Measurements from ENCODE around the gene EVC. TPM values are rescaled to one million over a fixed set of nuclear protein-coding genes. Genes with fewer than 3 reads are reported as not detected.

EVC gene
- total RNA-seq, 1 donor, result 69.1 TPM

DNA sequence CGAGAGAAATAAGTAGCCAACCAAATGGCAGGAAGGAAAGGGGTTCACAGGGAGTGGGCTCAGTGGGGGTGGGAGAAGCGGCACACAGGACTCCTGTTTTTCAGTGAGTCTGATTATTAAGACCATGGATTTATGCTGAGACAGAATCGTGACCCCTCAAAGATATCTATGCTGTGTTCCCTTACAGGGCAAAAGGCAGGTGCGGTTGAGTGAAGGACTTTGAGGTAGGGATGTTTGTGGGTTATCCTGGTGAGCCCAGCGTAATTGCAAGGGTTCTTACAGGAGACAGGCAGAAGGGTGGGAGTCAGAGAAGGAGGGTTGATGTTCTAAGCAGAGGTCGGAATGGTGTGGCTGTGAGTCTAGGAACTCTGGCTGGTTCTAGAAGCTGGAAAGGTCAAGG is 73.0 kb downstream of the EVC start:
- no peak for DNase-seq (ENCODE audit: insufficient read length, low spot score, missing footprints)
- Histone ChIP-seq H2AFZ (ENCODE audit: low read length) (no peak overlapping the region), H4K20me1 (ENCODE audit: insufficient read depth, low read length) (peaks cover 23% of the 10 kb centered on the region), H3K4me1 (ENCODE audit: insufficient read depth, low read length) (peaks cover 13% of the 10 kb centered on the region), H3K9me3 (ENCODE audit: low read depth, low read length) (no peaks in the 10 kb centered on the region), H3K4me3 (ENCODE audit: insufficient read depth, low read length) (no peak overlapping the region), H3K27ac (ENCODE audit: low read depth, low read length) (no peak overlapping the region), H3K36me3 (ENCODE audit: insufficient read depth, low read length) (peaks cover 50% of the 10 kb centered on the region), H3K27me3 (ENCODE audit: insufficient read depth, low read length) (no peaks in the 10 kb centered on the region), H3K4me2 (ENCODE audit: insufficient read depth, low read length) (no peak overlapping the region), H3K79me2 (ENCODE audit: insufficient read depth, low read length) (peaks cover 12% of the 10 kb centered on the region)
- TF ChIP-seq, protein P1, sequence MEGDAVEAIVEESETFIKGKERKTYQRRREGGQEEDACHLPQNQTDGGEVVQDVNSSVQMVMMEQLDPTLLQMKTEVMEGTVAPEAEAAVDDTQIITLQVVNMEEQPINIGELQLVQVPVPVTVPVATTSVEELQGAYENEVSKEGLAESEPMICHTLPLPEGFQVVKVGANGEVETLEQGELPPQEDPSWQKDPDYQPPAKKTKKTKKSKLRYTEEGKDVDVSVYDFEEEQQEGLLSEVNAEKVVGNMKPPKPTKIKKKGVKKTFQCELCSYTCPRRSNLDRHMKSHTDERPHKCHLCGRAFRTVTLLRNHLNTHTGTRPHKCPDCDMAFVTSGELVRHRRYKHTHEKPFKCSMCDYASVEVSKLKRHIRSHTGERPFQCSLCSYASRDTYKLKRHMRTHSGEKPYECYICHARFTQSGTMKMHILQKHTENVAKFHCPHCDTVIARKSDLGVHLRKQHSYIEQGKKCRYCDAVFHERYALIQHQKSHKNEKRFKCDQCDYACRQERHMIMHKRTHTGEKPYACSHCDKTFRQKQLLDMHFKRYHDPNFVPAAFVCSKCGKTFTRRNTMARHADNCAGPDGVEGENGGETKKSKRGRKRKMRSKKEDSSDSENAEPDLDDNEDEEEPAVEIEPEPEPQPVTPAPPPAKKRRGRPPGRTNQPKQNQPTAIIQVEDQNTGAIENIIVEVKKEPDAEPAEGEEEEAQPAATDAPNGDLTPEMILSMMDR (IDR thresholded peaks at IDR 0.05; ENCODE audit: extremely low read depth, low read depth, low read length), result no peak

DNA sequence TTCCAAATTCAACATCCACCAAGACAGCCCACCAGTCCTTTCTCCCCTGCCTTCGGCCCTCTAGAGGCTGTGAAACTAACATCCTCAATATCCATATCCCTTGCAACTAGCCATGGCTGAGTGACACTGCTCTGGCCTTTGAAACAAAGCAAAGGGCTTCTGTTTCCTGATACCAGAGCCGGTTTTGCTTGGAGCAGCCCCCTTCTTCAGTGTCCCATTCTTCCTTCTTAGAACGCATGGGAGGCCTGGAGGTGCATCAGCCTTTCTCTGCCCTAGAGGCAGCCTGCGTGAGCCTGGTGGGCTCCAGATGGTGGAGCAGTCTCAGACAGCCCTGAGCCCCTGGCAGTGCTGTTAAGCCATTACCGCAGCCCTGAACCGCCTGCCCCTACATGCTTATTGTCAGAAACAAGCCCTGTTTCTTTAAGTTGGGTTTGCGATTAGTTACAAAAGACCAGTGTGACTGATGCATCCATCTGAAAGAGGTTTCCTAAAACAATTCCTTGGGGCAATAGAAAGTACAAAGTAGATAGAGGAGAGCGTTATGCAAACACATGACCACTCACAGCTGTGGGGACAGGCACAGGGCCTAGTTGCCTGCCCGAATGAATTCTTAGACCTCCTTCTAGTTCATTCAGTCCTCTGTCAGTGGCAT is 74.1 kb downstream of the EVC start:
- Histone ChIP-seq H3K27me3 (ENCODE audit: insufficient read depth, low read length) (no peaks in the 10 kb centered on the region), H3K79me2 (ENCODE audit: insufficient read depth, low read length) (peaks cover 10% of the 10 kb centered on the region), H3K9me3 (ENCODE audit: low read depth, low read length) (no peaks in the 10 kb centered on the region), H3K27ac (ENCODE audit: low read depth, low read length) (peak overlapping the region; percentile 84), H3K4me2 (ENCODE audit: insufficient read depth, low read length) (peak overlapping the region; percentile 3), H3K36me3 (ENCODE audit: insufficient read depth, low read length) (peaks cover 57% of the 10 kb centered on the region), H3K4me1 (ENCODE audit: insufficient read depth, low read length) (peaks cover 13% of the 10 kb centered on the region), H3K4me3 (ENCODE audit: insufficient read depth, low read length) (no peak overlapping the region), H2AFZ (ENCODE audit: low read length) (no peak overlapping the region), H4K20me1 (ENCODE audit: insufficient read depth, low read length) (peaks cover 30% of the 10 kb centered on the region)
- DNase-seq (ENCODE audit: insufficient read length, low spot score, missing footprints), result no peak
- TF ChIP-seq, protein P1 (IDR thresholded peaks at IDR 0.05; ENCODE audit: extremely low read depth, low read depth, low read length), result peak; percentile 17

DNA sequence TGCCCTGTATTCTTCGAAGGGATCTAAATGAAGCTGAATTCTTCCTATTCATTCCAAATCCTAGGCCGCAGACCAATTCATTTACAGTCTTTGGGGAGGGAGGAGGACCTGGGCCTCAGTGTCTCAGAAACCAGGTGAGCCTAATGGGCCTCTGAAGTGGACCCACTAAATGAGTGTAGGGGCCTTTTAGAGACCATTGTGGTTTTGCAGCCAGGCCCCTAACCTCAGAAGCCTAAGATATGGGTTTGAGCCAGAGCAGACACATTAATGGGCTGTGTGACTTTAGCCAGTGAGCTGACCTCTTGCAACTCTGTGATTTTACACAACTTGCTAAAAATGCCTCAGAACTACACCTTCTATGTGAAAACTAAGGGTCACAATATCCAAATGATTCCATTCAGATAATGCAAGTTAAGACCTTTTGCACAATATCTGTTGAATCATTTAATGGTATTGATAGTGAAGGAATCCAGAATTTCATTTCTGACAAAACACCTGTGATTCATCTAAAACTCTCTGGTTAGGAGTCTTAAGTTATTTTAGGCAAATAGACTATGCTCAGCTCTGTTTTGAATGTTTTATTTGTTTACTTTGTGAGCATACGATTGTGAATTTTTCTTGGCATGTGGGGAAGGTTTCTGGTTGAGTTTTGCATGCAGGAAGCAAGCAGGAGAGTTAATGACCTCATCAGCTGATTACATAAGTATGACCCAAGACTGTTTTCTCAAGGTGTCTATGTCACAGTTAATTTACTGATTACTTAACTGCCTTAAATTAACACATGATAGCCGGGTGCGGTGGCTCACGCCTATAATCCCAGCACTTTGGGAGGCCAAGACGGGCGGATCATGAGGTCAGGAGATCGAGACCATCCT is 75.0 kb downstream of the EVC start:
- Histone ChIP-seq H3K36me3 (ENCODE audit: insufficient read depth, low read length) (peaks cover 51% of the 10 kb centered on the region), H2AFZ (ENCODE audit: low read length) (no peak overlapping the region), H3K4me3 (ENCODE audit: insufficient read depth, low read length) (no peak overlapping the region), H3K27me3 (ENCODE audit: insufficient read depth, low read length) (no peaks in the 10 kb centered on the region), H4K20me1 (ENCODE audit: insufficient read depth, low read length) (peaks cover 26% of the 10 kb centered on the region), H3K27ac (ENCODE audit: low read depth, low read length) (peak overlapping the region; percentile 84), H3K79me2 (ENCODE audit: insufficient read depth, low read length) (peaks cover 1% of the 10 kb centered on the region), H3K9me3 (ENCODE audit: low read depth, low read length) (no peaks in the 10 kb centered on the region), H3K4me2 (ENCODE audit: insufficient read depth, low read length) (peak overlapping the region; percentile 3), H3K4me1 (ENCODE audit: insufficient read depth, low read length) (peaks cover 13% of the 10 kb centered on the region)
- DNase-seq (ENCODE audit: insufficient read length, low spot score, missing footprints), result peak; percentile 87
- TF ChIP-seq, protein P1 (IDR thresholded peaks at IDR 0.05; ENCODE audit: extremely low read depth, low read depth, low read length), result no peak

DNA sequence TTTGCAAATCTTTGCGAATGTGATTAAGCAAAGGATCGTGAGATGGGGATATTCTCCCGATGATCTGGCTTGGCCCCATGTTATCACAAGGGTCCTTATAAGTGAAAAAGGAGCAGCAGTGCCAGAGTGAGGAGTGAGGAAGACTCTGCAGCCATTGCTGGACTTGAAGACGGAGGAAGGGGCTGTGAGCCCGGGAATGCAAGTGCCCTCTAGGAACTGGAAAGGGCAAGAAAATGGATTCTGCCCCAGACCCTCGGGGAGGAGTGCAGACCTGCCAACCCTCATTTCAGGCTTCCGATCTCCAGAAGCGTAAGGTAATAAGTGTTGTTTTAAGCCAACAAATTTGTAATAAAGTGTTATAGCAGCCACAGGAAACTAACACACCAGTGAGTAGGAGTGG is 76.3 kb downstream of the EVC start:
- H3K4me3 ChIP-seq (ENCODE audit: insufficient read depth, low read length), result no peak overlapping the region
- H3K36me3 ChIP-seq (ENCODE audit: insufficient read depth, low read length), result peaks cover 54% of the 10 kb centered on the region
- no peak overlapping the region for H3K27ac ChIP-seq (ENCODE audit: low read depth, low read length)
- H2AFZ ChIP-seq (ENCODE audit: low read length), result no peak overlapping the region
- TF ChIP-seq, protein P1 (IDR thresholded peaks at IDR 0.05; ENCODE audit: extremely low read depth, low read depth, low read length), result no peak
- H3K4me2 ChIP-seq (ENCODE audit: insufficient read depth, low read length), result no peak overlapping the region
- peak; percentile 58 for DNase-seq (ENCODE audit: insufficient read length, low spot score, missing footprints)
- H3K9me3 ChIP-seq (ENCODE audit: low read depth, low read length), result no peaks in the 10 kb centered on the region
- H3K4me1 ChIP-seq (ENCODE audit: insufficient read depth, low read length), result peaks cover 13% of the 10 kb centered on the region
- no peaks in the 10 kb centered on the region for H3K27me3 ChIP-seq (ENCODE audit: insufficient read depth, low read length)
- no peaks in the 10 kb centered on the region for H3K79me2 ChIP-seq (ENCODE audit: insufficient read depth, low read length)
- H4K20me1 ChIP-seq (ENCODE audit: insufficient read depth, low read length), result peaks cover 26% of the 10 kb centered on the region
